HG02970 (cell line): ENCODE measurements around the gene SLC26A5.

Source experiments
- ATAC-seq: cut with Tn5 transposase; IDR thresholded peaks from one replicate; pipeline ENCODE4 v1.9.1; 2021; ENCODE audit warnings: mild to moderate bottlenecking, moderate library complexity, moderate number of reproducible peaks; ENCODE audit not compliant: unreplicated experiment, low FRiP score

Gene SLC26A5

GRCh38 chr7:103348452-103348851, 97.6 kb downstream of the SLC26A5 start:
- no peak for ATAC-seq

GRCh38 chr7:103347507-103348267, 98.3 kb downstream of the SLC26A5 start, which contains the start of gene PSMC2:
Gene PSMC2 (plus strand): TSS chr7:103347643. CDS start chr7:103347712, 69 bp downstream.
- ATAC-seq, result peak; percentile 58

- no peak for ATAC-seq
Measured at GRCh38 chr7:103346396-103346795, 99.6 kb downstream of the SLC26A5 start.

GRCh38 chr7:103344453-103345149, 101.4 kb downstream of the SLC26A5 start, which contains the start of gene DNAJC2:
Gene DNAJC2 (minus strand): TSS chr7:103344767. CDS start chr7:103344622, 145 bp downstream.
- ATAC-seq, result peak; percentile 88

GRCh38 chr7:103343758-103344452, 102.1 kb downstream of the SLC26A5 start:
- ATAC-seq, result no peak

- ATAC-seq, result no peak
Measured at GRCh38 chr7:103343332-103343731, 102.7 kb downstream of the SLC26A5 start.

GRCh38 chr7:103341466-103341865, 104.5 kb downstream of the SLC26A5 start:
- no peak for ATAC-seq

- no peak for ATAC-seq
Measured at GRCh38 chr7:103338864-103339263, 107.1 kb downstream of the SLC26A5 start.

- ATAC-seq, result no peak
Measured at GRCh38 chr7:103336761-103337160, 109.2 kb downstream of the SLC26A5 start.

GRCh38 chr7:103325744-103326143, 120.3 kb downstream of the SLC26A5 start:
- ATAC-seq, result no peak
